ENCODE results near the gene ZNF230.

The ZNF230 gene

GRCh38 chr19:44050740-44051649 is 48.2 kb downstream of the ZNF230 start:
- Histone ChIP-seq H3K27me3 (ENCODE audit: low read length) (no peaks in the 10 kb centered on the region), H3K9me3 (ENCODE audit: insufficient read depth, low read length) (no peaks in the 10 kb centered on the region), H3K9me2 (replicated peaks; ENCODE audit: insufficient read depth, low read length) (no peaks in the 10 kb centered on the region), H3K4me2 (ENCODE audit: low read depth, low read length, poor library complexity, severe bottlenecking) (no peak overlapping the region), H2AFZ (ENCODE audit: low read depth, low read length, severe bottlenecking) (no peak overlapping the region), H3K27ac (ENCODE audit: low read depth, low read length) (no peak overlapping the region), H3K4me3 (ENCODE audit: insufficient read depth, low read length, poor library complexity, severe bottlenecking) (no peak overlapping the region), H3K79me2 (ENCODE audit: insufficient read depth, low read length) (no peaks in the 10 kb centered on the region), H3K9ac (ENCODE audit: low read length) (no peak overlapping the region), H3K36me3 (ENCODE audit: low read length) (no peaks in the 10 kb centered on the region), H4K20me1 (ENCODE audit: low read depth, low read length) (no peaks in the 10 kb centered on the region), H3F3A (ENCODE audit: insufficient read depth) (no peaks in the 10 kb centered on the region)
- TF ChIP-seq, protein P1, sequence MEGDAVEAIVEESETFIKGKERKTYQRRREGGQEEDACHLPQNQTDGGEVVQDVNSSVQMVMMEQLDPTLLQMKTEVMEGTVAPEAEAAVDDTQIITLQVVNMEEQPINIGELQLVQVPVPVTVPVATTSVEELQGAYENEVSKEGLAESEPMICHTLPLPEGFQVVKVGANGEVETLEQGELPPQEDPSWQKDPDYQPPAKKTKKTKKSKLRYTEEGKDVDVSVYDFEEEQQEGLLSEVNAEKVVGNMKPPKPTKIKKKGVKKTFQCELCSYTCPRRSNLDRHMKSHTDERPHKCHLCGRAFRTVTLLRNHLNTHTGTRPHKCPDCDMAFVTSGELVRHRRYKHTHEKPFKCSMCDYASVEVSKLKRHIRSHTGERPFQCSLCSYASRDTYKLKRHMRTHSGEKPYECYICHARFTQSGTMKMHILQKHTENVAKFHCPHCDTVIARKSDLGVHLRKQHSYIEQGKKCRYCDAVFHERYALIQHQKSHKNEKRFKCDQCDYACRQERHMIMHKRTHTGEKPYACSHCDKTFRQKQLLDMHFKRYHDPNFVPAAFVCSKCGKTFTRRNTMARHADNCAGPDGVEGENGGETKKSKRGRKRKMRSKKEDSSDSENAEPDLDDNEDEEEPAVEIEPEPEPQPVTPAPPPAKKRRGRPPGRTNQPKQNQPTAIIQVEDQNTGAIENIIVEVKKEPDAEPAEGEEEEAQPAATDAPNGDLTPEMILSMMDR (IDR thresholded peaks at IDR 0.05; ENCODE audit: insufficient read depth, low read length, poor library complexity, severe bottlenecking), result no peak
- no peak for TF ChIP-seq EZH2phosphoT487 (conservative IDR thresholded peaks at IDR 0.05; ENCODE audit: low read length)

DNA sequence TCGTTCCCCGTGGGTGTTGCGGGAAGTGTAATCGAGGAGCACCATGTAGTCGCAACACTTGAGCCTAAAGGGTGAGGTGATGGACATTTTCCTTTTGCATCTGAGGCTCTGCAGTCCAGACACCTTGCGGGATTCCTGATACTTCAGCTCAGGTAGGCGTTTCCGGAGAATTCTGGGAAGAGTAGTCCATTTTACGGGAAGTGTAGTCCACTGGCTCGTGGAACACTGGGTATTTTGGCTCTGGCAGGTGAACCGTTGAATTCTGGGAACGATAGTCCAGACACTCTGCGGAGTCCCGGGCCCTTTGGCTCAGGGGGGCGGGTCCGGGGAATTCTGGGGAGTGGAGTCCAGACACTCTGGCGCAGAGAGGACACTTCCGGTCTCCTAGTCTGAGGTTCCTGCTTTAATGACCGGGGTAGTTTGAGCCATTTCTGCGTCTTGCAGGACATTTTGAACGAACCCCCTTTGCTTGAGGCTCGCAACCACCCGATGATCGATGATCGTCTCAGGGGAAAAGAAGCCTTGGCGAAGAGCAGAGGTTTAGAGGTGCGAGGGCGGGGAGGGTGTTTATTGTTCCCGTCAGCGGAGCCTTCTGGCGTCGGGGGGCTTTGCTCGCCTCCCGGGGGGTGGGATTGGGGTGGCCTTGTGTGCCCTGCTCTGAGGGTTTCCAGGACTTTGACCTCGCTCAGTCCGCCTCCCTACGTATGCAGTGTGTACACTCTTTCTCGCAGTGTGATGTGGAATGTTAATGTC is 49.1 kb downstream of the ZNF230 start, which contains the start of gene ZNF223:
TSS of gene ZNF223 (plus strand) at position 387 of the 753 bp plus-strand sequence. CDS start 3,141 bp downstream, outside the sequence.
- no peaks in the 10 kb centered on the region for H3K36me3 ChIP-seq (ENCODE audit: low read length)
- no peak within 1 kb of the TSS for H2AFZ ChIP-seq (ENCODE audit: low read depth, low read length, severe bottlenecking)
- H3K4me3 ChIP-seq (ENCODE audit: insufficient read depth, low read length, poor library complexity, severe bottlenecking), result no peak within 1 kb of the TSS
- H3K27me3 ChIP-seq (ENCODE audit: low read length), result no peaks in the 10 kb centered on the region
- H3K4me2 ChIP-seq (ENCODE audit: low read depth, low read length, poor library complexity, severe bottlenecking), result no peak within 1 kb of the TSS
- H3K9me2 ChIP-seq (replicated peaks; ENCODE audit: insufficient read depth, low read length), result no peaks in the 10 kb centered on the region
- no peaks in the 10 kb centered on the region for H3K9me3 ChIP-seq (ENCODE audit: insufficient read depth, low read length)
- no peaks in the 10 kb centered on the region for H4K20me1 ChIP-seq (ENCODE audit: low read depth, low read length)
- TF ChIP-seq, protein P1 (IDR thresholded peaks at IDR 0.05; ENCODE audit: insufficient read depth, low read length, poor library complexity, severe bottlenecking), result no peak
- TF ChIP-seq EZH2phosphoT487 (conservative IDR thresholded peaks at IDR 0.05; ENCODE audit: low read length), result no peak
- no peak within 1 kb of the TSS for H3K9ac ChIP-seq (ENCODE audit: low read length)
- no peaks in the 10 kb centered on the region for H3K79me2 ChIP-seq (ENCODE audit: insufficient read depth, low read length)
- no peak within 1 kb of the TSS for H3K27ac ChIP-seq (ENCODE audit: low read depth, low read length)
- H3F3A ChIP-seq (ENCODE audit: insufficient read depth), result no peaks in the 10 kb centered on the region

- H3K9me2 ChIP-seq (replicated peaks; ENCODE audit: insufficient read depth, low read length), result no peaks in the 10 kb centered on the region
- H3K4me3 ChIP-seq (ENCODE audit: insufficient read depth, low read length, poor library complexity, severe bottlenecking), result no peak overlapping the region
- H3K9ac ChIP-seq (ENCODE audit: low read length), result no peak overlapping the region
- no peaks in the 10 kb centered on the region for H3F3A ChIP-seq (ENCODE audit: insufficient read depth)
- H3K9me3 ChIP-seq (ENCODE audit: insufficient read depth, low read length), result no peaks in the 10 kb centered on the region
- H3K27me3 ChIP-seq (ENCODE audit: low read length), result no peaks in the 10 kb centered on the region
- no peaks in the 10 kb centered on the region for H4K20me1 ChIP-seq (ENCODE audit: low read depth, low read length)
- H3K4me2 ChIP-seq (ENCODE audit: low read depth, low read length, poor library complexity, severe bottlenecking), result no peak overlapping the region
- H3K79me2 ChIP-seq (ENCODE audit: insufficient read depth, low read length), result no peaks in the 10 kb centered on the region
- no peak overlapping the region for H2AFZ ChIP-seq (ENCODE audit: low read depth, low read length, severe bottlenecking)
- no peak overlapping the region for H3K27ac ChIP-seq (ENCODE audit: low read depth, low read length)
- no peaks in the 10 kb centered on the region for H3K36me3 ChIP-seq (ENCODE audit: low read length)
- TF ChIP-seq, protein P1 (IDR thresholded peaks at IDR 0.05; ENCODE audit: insufficient read depth, low read length, poor library complexity, severe bottlenecking), result no peak
- no peak for TF ChIP-seq EZH2phosphoT487 (conservative IDR thresholded peaks at IDR 0.05; ENCODE audit: low read length)
Measured at GRCh38 chr19:44055870-44056269, 53.1 kb downstream of the ZNF230 start.

All from SU-DHL-6 (cell line).